ENCODE results near the gene ARHGEF16.

The ARHGEF16 gene

GRCh38 chr1:3473381-3473844 is 18.9 kb downstream of the ARHGEF16 start:
- DNase-seq (ENCODE audit: low read depth): peak; percentile 46
- TF ChIP-seq CTCF (IDR thresholded peaks at IDR 0.05; ENCODE audit: low read length, missing control alignments): no peak
- no peak overlapping the region for H3K4me3 ChIP-seq (replicated peaks; ENCODE audit: low read depth, low read length)

GRCh38 chr1:3474016-3474415 is 19.6 kb downstream of the ARHGEF16 start:
- no peak overlapping the region for H3K4me3 ChIP-seq (replicated peaks; ENCODE audit: low read depth, low read length)
- no peak for DNase-seq (ENCODE audit: low read depth)
- no peak for TF ChIP-seq CTCF (IDR thresholded peaks at IDR 0.05; ENCODE audit: low read length, missing control alignments)

GRCh38 chr1:3474421-3474820 is 20.0 kb downstream of the ARHGEF16 start:
- no peak overlapping the region for H3K4me3 ChIP-seq (replicated peaks; ENCODE audit: low read depth, low read length)
- no peak for TF ChIP-seq CTCF (IDR thresholded peaks at IDR 0.05; ENCODE audit: low read length, missing control alignments)
- no peak for DNase-seq (ENCODE audit: low read depth)

GRCh38 chr1:3475839-3476573 is 21.5 kb downstream of the ARHGEF16 start:
- no peak overlapping the region for H3K4me3 ChIP-seq (replicated peaks; ENCODE audit: low read depth, low read length)
- DNase-seq (ENCODE audit: low read depth): no peak
- no peak for TF ChIP-seq CTCF (IDR thresholded peaks at IDR 0.05; ENCODE audit: low read length, missing control alignments)

GRCh38 chr1:3476666-3477065 is 22.2 kb downstream of the ARHGEF16 start:
- TF ChIP-seq CTCF (IDR thresholded peaks at IDR 0.05; ENCODE audit: low read length, missing control alignments): no peak
- no peak for DNase-seq (ENCODE audit: low read depth)
- H3K4me3 ChIP-seq (replicated peaks; ENCODE audit: low read depth, low read length): no peak overlapping the region

GRCh38 chr1:3477241-3477995 is 23.0 kb downstream of the ARHGEF16 start:
- H3K4me3 ChIP-seq (replicated peaks; ENCODE audit: low read depth, low read length): no peak overlapping the region
- no peak for DNase-seq (ENCODE audit: low read depth)
- no peak for TF ChIP-seq CTCF (IDR thresholded peaks at IDR 0.05; ENCODE audit: low read length, missing control alignments)

Data from fibroblast of pulmonary artery (primary cell).